Panc1 (cell line): ENCODE data around the gene OTOP2. TPM values are rescaled to one million over a fixed set of nuclear protein-coding genes. Genes with fewer than 3 reads are reported as not detected.

ENCODE experiments used
- ATAC-seq: fragments of 200-7000 bp; cut with Tn5 transposase; 2 replicates; pipeline ENCODE4 v1.9.1; 2020; ENCODE audit warnings: mild to moderate bottlenecking, moderate library complexity
- BruUV-seq: library from RNA; stranded (reverse); fragments of 400-500 nt; replicated peaks from 2 replicates; lab custom pipeline; 2021; lab: Mats Ljungman, UMichigan
- CTCF ChIA-PET: fragments of 300-600 bp; sonication (Branson Sonifier 250); formaldehyde crosslinking; loops from one replicate; lab custom pipeline; 2022; ENCODE audit warnings: antibody characterized with exemption; lab: Charles Lee
- POLR2A ChIA-PET: fragments of 300-600 bp; sonication (Branson Sonifier 250); formaldehyde crosslinking; loops from one replicate; lab custom pipeline; 2022; ENCODE audit warnings: antibody characterized with exemption; lab: Charles Lee
- DNase-seq: peaks from one replicate; pipeline ENCODE4 v3.0.0-alpha.2; 2010; ENCODE audit warnings: low read depth, low spot score
- H3K27ac ChIP-seq: 2 replicates; pipeline ENCODE4 v1.5.1; 2011; ENCODE audit warnings: mild to moderate bottlenecking, low read length, inconsistent platforms
- H3K27me3 ChIP-seq: fragments of 200-500 bp; sonication (Bioruptor generic); 2 replicates; pipeline ENCODE4 v1.6.0; 2014; ENCODE audit warnings: low read length, inconsistent platforms; ENCODE audit not compliant: control insufficient read depth, insufficient read depth
- H3K36me3 ChIP-seq: fragments of 200-500 bp; sonication (Bioruptor generic); 2 replicates; pipeline ENCODE4 v1.5.1; 2014; ENCODE audit warnings: inconsistent platforms, mild to moderate bottlenecking, low read length, moderate library complexity; ENCODE audit not compliant: control insufficient read depth, insufficient read depth
- H3K4me1 ChIP-seq: 2 replicates; pipeline ENCODE4 v1.5.1; 2011; ENCODE audit warnings: inconsistent platforms, mild to moderate bottlenecking, low read length, moderate library complexity; ENCODE audit not compliant: control insufficient read depth, insufficient read depth
- H3K4me3 ChIP-seq, 2 experiments: 2 replicates each; pipeline ENCODE4 v1.5.1; 2011 to 2012; ENCODE audit warnings: low read depth in 2 of 2, low read length in 2 of 2, mild to moderate bottlenecking in 2 of 2, inconsistent platforms in 1 of 2, moderate library complexity in 1 of 2
- H3K9me3 ChIP-seq: fragments of 200-500 bp; sonication (Bioruptor generic); 2 replicates; pipeline ENCODE4 v1.5.1; 2014; ENCODE audit warnings: low read depth, mild to moderate bottlenecking, inconsistent platforms, low read length, moderate library complexity; ENCODE audit not compliant: control insufficient read depth, insufficient read depth
- POLR2AphosphoS5 ChIP-seq: IDR thresholded peaks from 2 replicates; pipeline ENCODE4 v1.6.1; 2012; ENCODE audit warnings: mild to moderate bottlenecking, low read depth, low read length, moderate library complexity
- SIN3A ChIP-seq: IDR thresholded peaks from 2 replicates; pipeline ENCODE4 v1.6.1; 2012; ENCODE audit warnings: low read depth, mild to moderate bottlenecking, low read length, moderate library complexity, borderline replicate concordance; ENCODE audit not compliant: insufficient read depth
- TCF7L2 ChIP-seq: IDR thresholded peaks from 2 replicates; pipeline ENCODE4 v1.6.1; 2011; ENCODE audit warnings: mild to moderate bottlenecking, low read depth, low read length, inconsistent platforms
- in situ Hi-C: cut with HindIII; loops from 2 replicates; pipeline ENCODE4 v1.10.0; 2016; ENCODE audit warnings: low sequenced_read_pairs, low pct_unique_long_range_greater_than_20kb
- intact Hi-C: fragments of 100-400 bp; cut with micrococcal nuclease; formaldehyde crosslinking; loops from one replicate; pipeline ENCODE4 v1.10.0; 2022; ENCODE audit not compliant: unreplicated experiment
- total RNA-seq: library from RNA; stranded (reverse); gene quantifications from one replicate; pipeline ENCODE4 v1.2.1, GENCODE V29; 2021; ENCODE audit not compliant: unreplicated experiment
- TF ChIP-seq, protein P1 (sequence below), 2 experiments: IDR thresholded peaks; 2 replicates each; pipeline ENCODE4 v1.6.1; 2011 to 2012; ENCODE audit warnings: low read depth in 2 of 2, control low read depth in 1 of 2, low read length in 1 of 2, mild to moderate bottlenecking in 1 of 2, moderate library complexity in 1 of 2; ENCODE audit not compliant: insufficient read depth in 1 of 2
- TF ChIP-seq, protein P2 (sequence below): fragments of 450-650 bp; IDR thresholded peaks from 2 replicates; pipeline ENCODE4 v1.5.1; 2017; ENCODE audit warnings: mild to moderate bottlenecking

The OTOP2 gene
- total RNA-seq, 1 experiment from 2014 or later = not detected

DNA sequence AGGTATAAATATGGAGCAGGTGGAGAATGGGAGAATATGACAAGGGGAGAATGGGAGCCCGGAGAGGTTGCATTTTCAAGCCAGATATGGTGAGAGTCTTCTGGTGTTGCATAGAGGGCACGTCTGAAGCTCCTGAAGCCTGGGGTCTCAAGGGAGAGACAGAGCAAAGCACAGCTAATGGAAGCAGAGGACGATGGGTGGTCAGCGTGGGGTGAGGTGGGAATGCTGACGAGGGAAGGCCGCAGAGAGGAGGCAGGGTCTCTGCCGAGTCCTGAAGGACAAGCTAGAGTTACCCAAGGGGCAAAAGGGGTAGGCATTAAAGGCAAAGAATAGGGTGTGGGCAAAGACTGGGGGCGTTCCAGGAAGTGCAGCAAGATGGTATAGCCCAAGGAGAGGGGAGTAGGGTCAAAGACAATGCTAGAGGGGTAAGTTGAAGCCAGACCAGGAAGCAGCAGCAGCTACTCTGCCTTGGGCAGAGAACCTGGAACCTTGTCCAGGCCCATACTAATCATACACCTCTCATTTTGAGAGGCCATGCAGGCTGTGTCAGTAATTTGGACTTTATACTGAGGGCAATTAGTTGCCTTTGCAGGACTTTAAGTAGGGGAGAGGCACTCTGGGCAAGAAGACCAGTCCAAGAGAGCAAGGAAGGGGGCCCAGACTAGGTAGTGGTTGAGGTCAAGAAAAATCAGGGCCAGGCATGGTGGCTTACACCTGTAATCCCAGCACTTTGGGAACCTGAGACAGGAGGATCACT is 14.3 kb downstream of the OTOP2 start:
- in situ Hi-C loops (no loop called here), intact Hi-C loops (no loop called here)
- ATAC-seq = no peak
- no peak overlapping the region for H3K4me3 ChIP-seq
- H3K9me3 ChIP-seq = no peaks in the 10 kb centered on the region
- no peak for DNase-seq
- no peaks in the 10 kb centered on the region for H3K4me1 ChIP-seq
- ChIA-PET POLR2A (no interaction called here), CTCF (interaction anchor here (0.7 kb wide), 2 partner anchors 22 to 283 kb away, joined by 3 to 4 read pairs; no protein-coding TSS in a partner anchor)
- H3K36me3 ChIP-seq = no peaks in the 10 kb centered on the region
- no peak overlapping the region for H3K27ac ChIP-seq
- peaks cover 13% of the 10 kb centered on the region for H3K27me3 ChIP-seq
- TF ChIP-seq, protein P1, sequence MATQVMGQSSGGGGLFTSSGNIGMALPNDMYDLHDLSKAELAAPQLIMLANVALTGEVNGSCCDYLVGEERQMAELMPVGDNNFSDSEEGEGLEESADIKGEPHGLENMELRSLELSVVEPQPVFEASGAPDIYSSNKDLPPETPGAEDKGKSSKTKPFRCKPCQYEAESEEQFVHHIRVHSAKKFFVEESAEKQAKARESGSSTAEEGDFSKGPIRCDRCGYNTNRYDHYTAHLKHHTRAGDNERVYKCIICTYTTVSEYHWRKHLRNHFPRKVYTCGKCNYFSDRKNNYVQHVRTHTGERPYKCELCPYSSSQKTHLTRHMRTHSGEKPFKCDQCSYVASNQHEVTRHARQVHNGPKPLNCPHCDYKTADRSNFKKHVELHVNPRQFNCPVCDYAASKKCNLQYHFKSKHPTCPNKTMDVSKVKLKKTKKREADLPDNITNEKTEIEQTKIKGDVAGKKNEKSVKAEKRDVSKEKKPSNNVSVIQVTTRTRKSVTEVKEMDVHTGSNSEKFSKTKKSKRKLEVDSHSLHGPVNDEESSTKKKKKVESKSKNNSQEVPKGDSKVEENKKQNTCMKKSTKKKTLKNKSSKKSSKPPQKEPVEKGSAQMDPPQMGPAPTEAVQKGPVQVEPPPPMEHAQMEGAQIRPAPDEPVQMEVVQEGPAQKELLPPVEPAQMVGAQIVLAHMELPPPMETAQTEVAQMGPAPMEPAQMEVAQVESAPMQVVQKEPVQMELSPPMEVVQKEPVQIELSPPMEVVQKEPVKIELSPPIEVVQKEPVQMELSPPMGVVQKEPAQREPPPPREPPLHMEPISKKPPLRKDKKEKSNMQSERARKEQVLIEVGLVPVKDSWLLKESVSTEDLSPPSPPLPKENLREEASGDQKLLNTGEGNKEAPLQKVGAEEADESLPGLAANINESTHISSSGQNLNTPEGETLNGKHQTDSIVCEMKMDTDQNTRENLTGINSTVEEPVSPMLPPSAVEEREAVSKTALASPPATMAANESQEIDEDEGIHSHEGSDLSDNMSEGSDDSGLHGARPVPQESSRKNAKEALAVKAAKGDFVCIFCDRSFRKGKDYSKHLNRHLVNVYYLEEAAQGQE (IDR thresholded peaks at IDR 0.05; ENCODE audit: insufficient read depth in 1 of 2, low read depth in 2 of 2, low read length in 1 of 2) = no peak
- no peak for TF ChIP-seq SIN3A
- no peak for TF ChIP-seq TCF7L2
- TF ChIP-seq POLR2AphosphoS5 = no peak
- BruUV-seq = no TSS peak

DNA sequence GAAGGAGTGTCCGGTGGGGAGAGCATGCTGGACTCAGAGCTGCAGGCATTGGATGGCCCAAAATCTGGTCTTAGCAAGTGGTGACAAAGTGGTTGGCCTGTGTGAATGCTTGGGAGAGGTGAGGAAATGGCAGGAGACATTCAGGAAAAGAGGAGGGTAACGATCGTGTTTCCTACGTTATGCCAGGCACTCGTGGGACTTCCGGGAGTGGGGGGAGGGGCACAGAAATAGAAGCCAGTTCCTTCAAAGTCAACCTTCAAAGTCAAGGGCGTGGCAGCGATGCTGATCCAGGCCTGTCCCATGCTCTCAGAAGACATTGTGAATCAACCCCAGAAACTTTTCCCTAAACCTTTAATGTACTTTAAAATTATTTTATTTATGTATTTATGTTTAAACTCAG is 15.5 kb downstream of the OTOP2 start:
- no TSS peak for BruUV-seq
- H3K27ac ChIP-seq = no peak overlapping the region
- peaks cover 13% of the 10 kb centered on the region for H3K27me3 ChIP-seq
- ChIA-PET CTCF (no interaction called here), POLR2A (no interaction called here)
- intact Hi-C loops (no loop called here), in situ Hi-C loops (no loop called here)
- DNase-seq (no peak), ATAC-seq (no peak)
- H3K4me3 ChIP-seq = no peak overlapping the region
- H3K36me3 ChIP-seq = no peaks in the 10 kb centered on the region
- no peaks in the 10 kb centered on the region for H3K4me1 ChIP-seq
- TF ChIP-seq SIN3A (no peak), POLR2AphosphoS5 (no peak), TCF7L2 (no peak)
- TF ChIP-seq, protein P2, sequence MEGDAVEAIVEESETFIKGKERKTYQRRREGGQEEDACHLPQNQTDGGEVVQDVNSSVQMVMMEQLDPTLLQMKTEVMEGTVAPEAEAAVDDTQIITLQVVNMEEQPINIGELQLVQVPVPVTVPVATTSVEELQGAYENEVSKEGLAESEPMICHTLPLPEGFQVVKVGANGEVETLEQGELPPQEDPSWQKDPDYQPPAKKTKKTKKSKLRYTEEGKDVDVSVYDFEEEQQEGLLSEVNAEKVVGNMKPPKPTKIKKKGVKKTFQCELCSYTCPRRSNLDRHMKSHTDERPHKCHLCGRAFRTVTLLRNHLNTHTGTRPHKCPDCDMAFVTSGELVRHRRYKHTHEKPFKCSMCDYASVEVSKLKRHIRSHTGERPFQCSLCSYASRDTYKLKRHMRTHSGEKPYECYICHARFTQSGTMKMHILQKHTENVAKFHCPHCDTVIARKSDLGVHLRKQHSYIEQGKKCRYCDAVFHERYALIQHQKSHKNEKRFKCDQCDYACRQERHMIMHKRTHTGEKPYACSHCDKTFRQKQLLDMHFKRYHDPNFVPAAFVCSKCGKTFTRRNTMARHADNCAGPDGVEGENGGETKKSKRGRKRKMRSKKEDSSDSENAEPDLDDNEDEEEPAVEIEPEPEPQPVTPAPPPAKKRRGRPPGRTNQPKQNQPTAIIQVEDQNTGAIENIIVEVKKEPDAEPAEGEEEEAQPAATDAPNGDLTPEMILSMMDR = no peak
- TF ChIP-seq, protein P1 (IDR thresholded peaks at IDR 0.05; ENCODE audit: insufficient read depth in 1 of 2, low read depth in 2 of 2, low read length in 1 of 2) = no peak
- no peaks in the 10 kb centered on the region for H3K9me3 ChIP-seq
